H1 (cell line): ENCODE results near the gene SGCG.

Experiments
- RFX5 ChIP-seq: IDR thresholded peaks from 2 replicates; pipeline ENCODE4 v1.6.1; 2011; ENCODE audit warnings: low read depth, low read length, improper control_type of control experiment, borderline replicate concordance
- TF ChIP-seq, protein P1 (sequence below): IDR thresholded peaks from 2 replicates; pipeline ENCODE4 v1.6.1; 2011; ENCODE audit warnings: low read depth, mild to moderate bottlenecking, low read length; ENCODE audit not compliant: insufficient read depth

DNA sequence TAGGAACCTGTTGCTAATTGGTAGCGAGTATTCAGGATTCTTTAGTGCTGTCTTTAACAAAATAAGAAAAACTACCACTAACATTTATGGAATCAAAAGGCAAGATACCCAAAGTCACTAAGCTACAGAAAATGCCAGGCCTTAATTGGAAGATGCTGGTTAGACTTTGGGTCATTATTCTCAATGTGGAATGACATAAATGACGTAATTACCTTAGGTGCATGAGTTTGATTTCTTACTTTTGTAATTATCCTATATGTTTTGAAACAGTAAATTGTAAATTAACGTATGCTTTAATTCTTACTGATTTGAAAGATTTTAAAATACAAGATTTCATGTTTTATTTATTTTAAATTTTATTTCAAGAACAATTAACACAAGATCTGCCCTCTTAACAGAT, 25.0 kb downstream of the SGCG start:
- no peak for TF ChIP-seq RFX5
- TF ChIP-seq, protein P1, sequence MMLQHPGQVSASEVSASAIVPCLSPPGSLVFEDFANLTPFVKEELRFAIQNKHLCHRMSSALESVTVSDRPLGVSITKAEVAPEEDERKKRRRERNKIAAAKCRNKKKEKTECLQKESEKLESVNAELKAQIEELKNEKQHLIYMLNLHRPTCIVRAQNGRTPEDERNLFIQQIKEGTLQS: no peak
